ENCODE measurements around the gene SLC41A3.

The SLC41A3 gene

DNA sequence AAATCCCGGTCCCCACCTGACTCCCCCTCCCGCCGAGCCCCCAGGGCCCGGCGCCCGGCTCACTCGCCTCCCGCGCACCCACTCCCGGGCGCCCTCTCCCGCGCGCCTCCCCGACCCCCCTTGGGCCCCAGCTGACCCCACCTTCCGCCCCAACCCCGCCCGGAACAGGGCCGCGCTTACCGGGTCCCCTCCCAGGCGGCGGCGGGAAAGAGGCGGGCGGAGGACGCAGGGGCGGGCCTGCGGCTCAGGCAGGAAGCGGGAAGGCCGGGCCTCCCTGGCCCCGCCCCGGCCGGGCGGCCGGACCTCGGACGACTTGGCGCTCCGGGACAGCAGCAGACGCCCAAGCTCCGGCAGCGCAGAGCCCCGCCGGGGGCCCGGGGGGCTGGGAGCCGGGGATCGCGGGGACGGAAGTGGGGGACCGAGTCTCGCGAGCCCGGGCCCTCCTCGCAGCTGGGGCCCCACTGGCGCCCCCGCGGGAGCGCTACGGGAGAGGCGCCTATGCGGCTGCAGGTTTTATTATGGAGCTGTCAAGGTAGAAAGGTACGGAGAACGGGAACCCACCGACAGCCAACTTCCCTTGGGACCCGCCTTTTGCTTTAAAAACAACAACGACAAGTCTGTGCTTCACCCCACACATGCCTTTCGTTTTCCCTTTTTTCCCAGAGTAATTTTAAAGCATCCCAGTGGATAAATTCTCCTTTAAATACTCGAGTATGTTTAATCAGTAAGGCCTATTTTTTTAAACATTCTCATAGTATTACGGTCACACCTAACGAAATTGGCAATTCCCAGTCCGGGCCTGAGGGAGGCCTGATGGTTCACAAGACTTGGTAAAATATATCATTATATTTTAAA is at the start of gene SLC41A3:
TSS of gene SLC41A3 (minus strand) at position 212 of the 855 bp plus-strand sequence. CDS start 15,905 bp downstream, outside the sequence.
- DNase-seq (ENCODE audit: low read depth): peak; percentile 76
- peak; percentile 48 for TF ChIP-seq CTCF (conservative IDR thresholded peaks at IDR 0.05; ENCODE audit: low read depth, low read length)
- peak within 1 kb of the TSS; percentile 67 for H3K4me3 ChIP-seq (ENCODE audit: low read depth, low read length)

DNA sequence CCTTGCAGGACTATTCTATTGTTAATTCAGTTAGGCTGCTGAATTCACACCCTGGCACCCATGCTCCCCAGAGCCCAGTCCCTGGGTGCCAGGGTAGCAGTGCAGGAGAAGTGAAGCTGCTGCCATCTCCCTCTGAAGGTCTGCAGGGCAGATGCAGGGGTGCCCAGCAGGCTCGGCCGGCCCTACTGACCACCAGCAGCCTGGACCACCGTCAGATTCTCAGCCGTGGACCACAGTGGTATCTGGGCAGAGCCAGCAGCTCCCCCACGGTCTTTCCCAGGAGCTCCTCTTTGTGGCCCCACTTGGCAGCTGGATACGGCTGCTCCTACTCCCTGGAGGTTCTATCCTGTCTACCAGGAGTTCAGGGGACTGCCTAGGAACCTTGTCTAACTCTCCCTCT is 49.7 kb upstream of the SLC41A3 start:
- no peak overlapping the region for H3K4me3 ChIP-seq (ENCODE audit: low read depth, low read length)
- no peak for DNase-seq (ENCODE audit: low read depth)
- TF ChIP-seq CTCF (conservative IDR thresholded peaks at IDR 0.05; ENCODE audit: low read depth, low read length): no peak

DNA sequence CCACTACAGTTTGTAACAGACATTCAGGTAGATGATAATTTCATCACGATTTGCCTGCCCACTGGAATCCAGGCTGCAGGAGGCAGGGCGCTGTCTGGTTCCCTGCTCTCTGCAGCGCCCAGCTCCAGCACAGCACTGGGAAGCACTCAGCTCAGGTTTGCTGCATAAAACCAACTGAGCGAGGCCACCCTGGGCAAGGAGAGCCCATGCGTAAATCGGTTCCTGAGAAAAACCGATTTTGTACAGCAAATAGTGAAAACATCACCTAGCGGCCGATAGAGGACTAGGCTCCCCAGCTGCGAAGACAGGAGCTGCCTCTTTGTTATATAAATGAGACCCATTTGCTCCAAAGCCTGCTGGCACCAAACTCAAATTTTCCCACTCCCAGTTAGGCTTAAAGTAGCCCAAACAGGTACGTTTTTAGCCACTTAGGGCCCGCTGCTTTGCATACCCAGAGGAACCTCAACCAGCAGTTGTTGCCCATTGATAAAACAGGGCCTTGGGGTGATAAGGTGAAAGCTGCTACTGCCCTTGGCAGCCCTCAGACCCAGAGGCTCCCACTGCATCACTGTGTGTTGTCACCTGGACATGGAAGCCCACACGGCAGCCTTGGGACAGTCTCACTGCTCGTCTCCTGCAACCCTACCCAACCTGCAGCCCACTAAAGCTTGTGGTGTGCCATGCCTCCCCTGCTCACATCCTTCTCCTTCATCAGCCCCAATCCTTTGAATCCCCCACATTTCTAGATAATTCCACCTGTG is 49.0 kb upstream of the SLC41A3 start:
- TF ChIP-seq CTCF (conservative IDR thresholded peaks at IDR 0.05; ENCODE audit: low read depth, low read length): peak; percentile 72
- peak; percentile 49 for DNase-seq (ENCODE audit: low read depth)
- H3K4me3 ChIP-seq (ENCODE audit: low read depth, low read length): no peak overlapping the region

DNA sequence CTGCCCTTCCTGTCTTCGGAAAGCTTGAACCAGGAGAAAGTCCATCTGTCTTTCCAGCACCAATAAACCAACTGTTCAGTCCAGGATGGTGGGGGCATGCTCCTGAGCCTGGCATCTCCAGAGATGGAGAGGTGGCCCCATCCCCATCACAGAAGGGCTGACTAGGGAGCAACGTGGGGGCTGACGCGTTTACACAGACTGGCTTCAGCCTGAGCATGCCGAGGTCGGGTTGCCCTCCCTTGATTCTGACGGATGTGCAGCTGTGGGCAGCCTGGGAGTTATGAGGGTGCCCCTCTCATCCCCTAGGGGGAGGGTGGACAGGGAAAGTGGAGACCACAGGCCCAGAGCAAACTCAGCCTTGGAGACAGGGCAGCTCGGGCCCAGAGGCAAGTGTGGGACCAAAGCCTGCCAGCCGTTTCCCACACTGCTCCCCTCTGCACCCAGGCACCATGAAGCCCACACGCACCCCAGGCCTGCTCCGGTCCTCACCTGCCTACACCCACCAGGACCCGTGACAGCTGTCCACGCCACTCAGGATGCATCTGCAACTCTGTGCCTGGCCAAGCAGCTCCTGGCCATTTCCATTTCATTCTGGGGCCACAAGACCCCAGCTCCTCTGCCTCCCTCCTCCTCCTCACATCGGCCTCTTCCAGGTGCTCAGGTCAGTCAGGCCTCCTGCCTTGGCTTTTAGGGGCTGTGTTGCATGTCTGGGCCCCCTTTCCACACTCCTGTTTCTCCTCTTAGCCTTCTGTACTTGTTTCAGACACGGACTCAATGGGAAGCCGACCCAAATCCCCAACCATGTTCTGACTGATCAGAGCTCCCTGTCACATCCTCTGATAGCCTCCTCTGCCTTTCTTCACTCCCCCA is 48.2 kb upstream of the SLC41A3 start:
- no peak for TF ChIP-seq CTCF (conservative IDR thresholded peaks at IDR 0.05; ENCODE audit: low read depth, low read length)
- DNase-seq (ENCODE audit: low read depth): no peak
- H3K4me3 ChIP-seq (ENCODE audit: low read depth, low read length): no peak overlapping the region

DNA sequence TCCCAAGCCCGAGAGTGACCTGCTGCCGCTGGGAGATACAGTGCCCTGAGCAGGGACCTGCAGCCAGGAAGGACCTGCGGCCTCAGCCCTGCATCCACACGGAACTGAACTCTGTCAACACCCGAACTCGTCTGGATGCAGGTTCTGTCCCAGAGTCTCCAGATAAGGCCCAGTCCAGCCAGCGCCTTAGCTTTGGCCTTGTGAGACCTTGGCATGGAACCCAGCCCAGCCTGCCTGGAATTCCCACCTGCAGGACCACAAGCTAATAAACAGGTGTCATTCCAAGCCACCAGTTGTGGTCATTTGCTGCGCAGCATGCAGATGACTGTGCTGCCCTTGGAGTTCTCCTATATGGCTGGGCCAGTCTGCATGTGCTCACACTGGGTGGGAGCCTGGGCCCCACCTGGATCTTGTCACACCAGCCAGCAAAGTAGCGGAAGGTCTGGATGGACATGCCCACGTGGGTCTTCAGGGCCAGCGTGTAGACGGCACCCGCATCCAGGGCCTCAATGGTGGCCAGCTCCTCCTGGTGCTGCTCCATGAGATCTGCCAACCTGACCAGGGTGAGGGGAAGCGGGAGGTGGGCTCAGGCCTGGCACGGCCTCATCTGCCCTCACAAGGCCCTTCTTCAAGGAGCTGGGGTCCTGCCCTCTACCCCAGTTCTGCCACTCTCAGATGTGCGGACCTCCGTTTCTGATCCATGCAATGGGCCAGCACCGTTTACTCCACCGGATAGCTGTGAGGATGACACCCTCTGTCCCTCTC is 47.2 kb upstream of the SLC41A3 start:
- no peak for DNase-seq (ENCODE audit: low read depth)
- H3K4me3 ChIP-seq (ENCODE audit: low read depth, low read length): no peak overlapping the region
- TF ChIP-seq CTCF (conservative IDR thresholded peaks at IDR 0.05; ENCODE audit: low read depth, low read length): no peak

Measured in choroid plexus epithelial cell (primary cell).